ENCODE results near the gene RPL36A. TPM values are rescaled to one million over a fixed set of nuclear protein-coding genes. Genes with fewer than 3 reads are reported as not detected.

RPL36A gene
- total RNA-seq, 1 donor from 2014 or later = 287 TPM

GRCh38 chrX:101408532-101408841, 17.7 kb downstream of the RPL36A start:
- intact Hi-C loops (cut with micrococcal nuclease) = loop anchor here (1.0 to 10.0 kb wide), 7 partner anchors 18 to 1244 kb away; partner anchors contain the start of genes BTK, CSTF2, GPRASP1 and TIMM8A
- peak overlapping the region; percentile 99 for H3K27ac Mint-ChIP-seq
- POLR2A ChIA-PET = interaction anchor here (1.0 to 1.6 kb wide), 3 partner anchors 18 to 523 kb away, joined by 3 to 12 read pairs (median 5); partner anchors contain the start of genes RPL36A and ZMAT1
- H3K27me3 Mint-ChIP-seq = no peaks in the 10 kb centered on the region
- no peak for DNase-seq
- TF ChIP-seq, protein P1, sequence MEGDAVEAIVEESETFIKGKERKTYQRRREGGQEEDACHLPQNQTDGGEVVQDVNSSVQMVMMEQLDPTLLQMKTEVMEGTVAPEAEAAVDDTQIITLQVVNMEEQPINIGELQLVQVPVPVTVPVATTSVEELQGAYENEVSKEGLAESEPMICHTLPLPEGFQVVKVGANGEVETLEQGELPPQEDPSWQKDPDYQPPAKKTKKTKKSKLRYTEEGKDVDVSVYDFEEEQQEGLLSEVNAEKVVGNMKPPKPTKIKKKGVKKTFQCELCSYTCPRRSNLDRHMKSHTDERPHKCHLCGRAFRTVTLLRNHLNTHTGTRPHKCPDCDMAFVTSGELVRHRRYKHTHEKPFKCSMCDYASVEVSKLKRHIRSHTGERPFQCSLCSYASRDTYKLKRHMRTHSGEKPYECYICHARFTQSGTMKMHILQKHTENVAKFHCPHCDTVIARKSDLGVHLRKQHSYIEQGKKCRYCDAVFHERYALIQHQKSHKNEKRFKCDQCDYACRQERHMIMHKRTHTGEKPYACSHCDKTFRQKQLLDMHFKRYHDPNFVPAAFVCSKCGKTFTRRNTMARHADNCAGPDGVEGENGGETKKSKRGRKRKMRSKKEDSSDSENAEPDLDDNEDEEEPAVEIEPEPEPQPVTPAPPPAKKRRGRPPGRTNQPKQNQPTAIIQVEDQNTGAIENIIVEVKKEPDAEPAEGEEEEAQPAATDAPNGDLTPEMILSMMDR (IDR thresholded peaks at IDR 0.05) = no peak
- CTCF ChIA-PET = no interaction called here
- H3K36me3 Mint-ChIP-seq (ENCODE audit: low read depth) = peaks cover 43% of the 10 kb centered on the region
- peak overlapping the region; percentile 88 for H3K4me3 Mint-ChIP-seq
- peaks cover 43% of the 10 kb centered on the region for H3K4me1 Mint-ChIP-seq
- ATAC-seq (ENCODE audit: low read depth) = no peak
- H3K9me3 Mint-ChIP-seq = no peaks in the 10 kb centered on the region

- Mint-ChIP-seq H3K36me3 (ENCODE audit: low read depth) (peaks cover 38% of the 10 kb centered on the region), H3K27ac (peak overlapping the region; percentile 99), H3K9me3 (no peaks in the 10 kb centered on the region), H3K27me3 (no peaks in the 10 kb centered on the region), H3K4me3 (peak overlapping the region; percentile 88), H3K4me1 (peaks cover 47% of the 10 kb centered on the region)
- CTCF ChIA-PET = no interaction called here
- POLR2A ChIA-PET = interaction anchor here (0.6 to 1.0 kb wide), 3 partner anchors 19 to 523 kb away, joined by 3 to 7 read pairs (median 4); partner anchors contain the start of gene ZMAT1
- ATAC-seq (ENCODE audit: low read depth) = no peak
- intact Hi-C loops (cut with micrococcal nuclease) = loop anchor here (5.0 to 10.0 kb wide), 4 partner anchors 37 to 1243 kb away; partner anchors contain the start of genes CSTF2, GPRASP1 and TRMT2B
- TF ChIP-seq, protein P1 (IDR thresholded peaks at IDR 0.05) = no peak
- no peak for DNase-seq
Measured at GRCh38 chrX:101409043-101409442, 18.2 kb downstream of the RPL36A start.

DNA sequence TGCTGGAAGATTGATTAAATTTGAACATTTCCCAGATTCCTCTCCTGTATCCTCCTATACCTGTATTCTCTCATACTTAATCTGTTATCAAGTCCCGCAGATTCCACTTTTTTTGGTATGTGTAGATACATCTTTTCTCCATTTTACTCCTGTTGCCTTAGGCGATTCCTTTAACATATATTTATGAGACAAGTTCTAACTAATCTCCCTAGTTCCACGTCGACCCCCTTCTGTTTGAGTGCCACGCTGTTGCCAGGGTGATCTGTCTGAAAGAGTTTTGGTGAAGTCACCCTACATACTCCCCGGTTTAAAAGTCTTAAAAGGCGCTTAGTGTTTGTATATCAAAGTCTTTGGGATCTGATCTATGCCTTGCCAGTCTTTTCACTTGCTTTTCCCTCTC, 19.6 kb downstream of the RPL36A start:
- ATAC-seq (ENCODE audit: low read depth) (no peak), DNase-seq (no peak)
- ChIA-PET CTCF (no interaction called here), POLR2A (no interaction called here)
- Mint-ChIP-seq H3K9me3 (no peaks in the 10 kb centered on the region), H3K36me3 (ENCODE audit: low read depth) (peaks cover 38% of the 10 kb centered on the region), H3K4me3 (peak overlapping the region; percentile 46), H3K27me3 (no peaks in the 10 kb centered on the region), H3K27ac (peak overlapping the region; percentile 11), H3K4me1 (peaks cover 55% of the 10 kb centered on the region)
- intact Hi-C loops (cut with micrococcal nuclease) = no loop called here
- TF ChIP-seq, protein P1 (IDR thresholded peaks at IDR 0.05) = no peak

- TF ChIP-seq, protein P1 (IDR thresholded peaks at IDR 0.05) = no peak
- peaks cover 54% of the 10 kb centered on the region for H3K4me1 Mint-ChIP-seq
- ATAC-seq (ENCODE audit: low read depth) = no peak
- H3K9me3 Mint-ChIP-seq = no peaks in the 10 kb centered on the region
- H3K4me3 Mint-ChIP-seq = peak overlapping the region; percentile 41
- no peak for DNase-seq
- CTCF ChIA-PET = no interaction called here
- peaks cover 38% of the 10 kb centered on the region for H3K36me3 Mint-ChIP-seq (ENCODE audit: low read depth)
- intact Hi-C loops (cut with micrococcal nuclease) = no loop called here
- H3K27ac Mint-ChIP-seq = peak overlapping the region; percentile 50
- H3K27me3 Mint-ChIP-seq = no peaks in the 10 kb centered on the region
- POLR2A ChIA-PET = interaction anchor here (0.5 to 4.8 kb wide), 3 partner anchors 21 to 520 kb away, joined by 4 to 23 read pairs (median 4); partner anchors contain the start of genes RPL36A and ZMAT1
Measured at GRCh38 chrX:101411984-101412383, 21.2 kb downstream of the RPL36A start.

DNA sequence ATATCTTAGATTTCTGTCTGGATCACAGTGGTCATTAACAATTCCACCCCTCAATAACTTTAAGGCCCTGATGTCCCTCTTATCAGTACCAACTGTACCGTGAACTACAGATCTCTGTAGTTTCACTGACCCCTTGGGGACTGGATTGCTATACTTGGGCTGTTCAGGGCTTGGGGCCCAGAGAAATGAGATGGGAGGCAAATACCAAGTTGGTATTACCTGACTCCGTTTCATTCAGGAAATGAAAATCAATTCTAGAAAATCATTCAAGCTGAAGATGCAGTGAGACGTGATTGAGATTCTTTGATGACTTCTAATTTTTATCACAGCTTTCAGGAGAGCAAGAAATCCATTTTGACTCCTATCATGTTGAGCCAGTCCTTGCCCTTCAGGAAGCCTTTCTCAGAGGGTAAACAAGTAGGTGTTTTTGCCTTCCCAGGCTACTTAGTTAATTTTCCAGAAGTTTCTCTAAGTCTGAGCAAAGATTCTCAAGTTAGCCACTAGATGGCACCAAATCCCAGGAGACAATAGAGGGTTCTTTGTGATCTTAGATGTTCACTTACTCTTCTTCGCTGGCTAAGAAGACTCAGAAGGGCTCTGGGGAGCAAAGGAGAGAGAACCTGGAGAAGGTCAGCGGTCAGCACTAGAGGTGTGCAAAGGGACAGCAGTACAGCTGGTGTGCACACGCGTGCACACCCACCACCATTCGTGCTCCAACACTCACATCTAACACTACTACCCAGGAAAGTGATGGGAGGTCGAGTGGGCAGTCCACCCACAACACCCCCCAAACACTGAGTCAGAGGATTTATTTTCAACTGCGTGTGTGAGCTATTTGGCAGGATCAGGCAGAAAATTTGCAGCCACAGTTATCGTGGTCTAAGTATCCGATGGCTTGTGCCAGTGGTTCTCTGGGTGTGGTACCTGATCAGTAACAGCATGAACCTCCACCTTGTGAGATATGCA, 24.7 kb downstream of the RPL36A start:
- CTCF ChIA-PET = interaction anchor here (0.8 to 2.8 kb wide), 4 partner anchors 11 to 343 kb away, joined by 3 to 11 read pairs (median 3); no protein-coding TSS in a partner anchor
- Mint-ChIP-seq H3K4me1 (peaks cover 60% of the 10 kb centered on the region), H3K9me3 (no peaks in the 10 kb centered on the region), H3K36me3 (ENCODE audit: low read depth) (peaks cover 26% of the 10 kb centered on the region), H3K27ac (peak overlapping the region; percentile 80), H3K27me3 (no peaks in the 10 kb centered on the region), H3K4me3 (peak overlapping the region; percentile 52)
- ATAC-seq (ENCODE audit: low read depth) = peak; percentile 60
- TF ChIP-seq, protein P1 (IDR thresholded peaks at IDR 0.05) = no peak
- intact Hi-C loops (cut with micrococcal nuclease) = loop anchor here (1.0 to 5.0 kb wide), 7 partner anchors 182 to 1447 kb away; partner anchors contain the start of gene ARMCX6
- no peak for DNase-seq
- POLR2A ChIA-PET = interaction anchor here (0.7 to 4.8 kb wide), 6 partner anchors 24 to 516 kb away, joined by 3 to 23 read pairs (median 6); partner anchors contain the start of genes RPL36A and ZMAT1
